Measurements from ENCODE around the gene BICC1. TPM values are rescaled to one million over a fixed set of nuclear protein-coding genes. Genes with fewer than 3 reads are reported as not detected.

BICC1 gene
- total RNA-seq, 1 experiment from 2014 or later: not detected

GRCh38 chr10:58753425-58753824 lies 240.8 kb downstream of the BICC1 start:
- no peak overlapping the region for H3K9ac ChIP-seq (ENCODE audit: low read length)
- intact Hi-C loops (cut with micrococcal nuclease): no loop called here
- no peak for TF ChIP-seq RAD21 (IDR thresholded peaks at IDR 0.05; ENCODE audit: low read depth)
- no peak for TF ChIP-seq ELF1 (IDR thresholded peaks at IDR 0.05; ENCODE audit: borderline replicate concordance, low read depth)
- no peak for TF ChIP-seq EGR1 (IDR thresholded peaks at IDR 0.05; ENCODE audit: low read depth)
- no peak for TF ChIP-seq ZNF274 (IDR thresholded peaks at IDR 0.05; ENCODE audit: low read depth, low read length)
- no peak for TF ChIP-seq CBX3 (IDR thresholded peaks at IDR 0.05; ENCODE audit: low read depth)
- TF ChIP-seq, protein P1, sequence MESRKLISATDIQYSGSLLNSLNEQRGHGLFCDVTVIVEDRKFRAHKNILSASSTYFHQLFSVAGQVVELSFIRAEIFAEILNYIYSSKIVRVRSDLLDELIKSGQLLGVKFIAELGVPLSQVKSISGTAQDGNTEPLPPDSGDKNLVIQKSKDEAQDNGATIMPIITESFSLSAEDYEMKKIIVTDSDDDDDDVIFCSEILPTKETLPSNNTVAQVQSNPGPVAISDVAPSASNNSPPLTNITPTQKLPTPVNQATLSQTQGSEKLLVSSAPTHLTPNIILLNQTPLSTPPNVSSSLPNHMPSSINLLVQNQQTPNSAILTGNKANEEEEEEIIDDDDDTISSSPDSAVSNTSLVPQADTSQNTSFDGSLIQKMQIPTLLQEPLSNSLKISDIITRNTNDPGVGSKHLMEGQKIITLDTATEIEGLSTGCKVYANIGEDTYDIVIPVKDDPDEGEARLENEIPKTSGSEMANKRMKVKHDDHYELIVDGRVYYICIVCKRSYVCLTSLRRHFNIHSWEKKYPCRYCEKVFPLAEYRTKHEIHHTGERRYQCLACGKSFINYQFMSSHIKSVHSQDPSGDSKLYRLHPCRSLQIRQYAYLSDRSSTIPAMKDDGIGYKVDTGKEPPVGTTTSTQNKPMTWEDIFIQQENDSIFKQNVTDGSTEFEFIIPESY (IDR thresholded peaks at IDR 0.05; ENCODE audit: extremely low read depth, insufficient replicate concordance, low read length): no peak
- TF ChIP-seq, protein P2, sequence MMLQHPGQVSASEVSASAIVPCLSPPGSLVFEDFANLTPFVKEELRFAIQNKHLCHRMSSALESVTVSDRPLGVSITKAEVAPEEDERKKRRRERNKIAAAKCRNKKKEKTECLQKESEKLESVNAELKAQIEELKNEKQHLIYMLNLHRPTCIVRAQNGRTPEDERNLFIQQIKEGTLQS (IDR thresholded peaks at IDR 0.05): no peak
- TF ChIP-seq YY1 (IDR thresholded peaks at IDR 0.05; ENCODE audit: extremely low read depth, insufficient replicate concordance, low read depth, low read length): no peak
- TF ChIP-seq EZH2phosphoT487 (IDR thresholded peaks at IDR 0.05; ENCODE audit: borderline replicate concordance): no peak
- TF ChIP-seq SP1 (IDR thresholded peaks at IDR 0.05; ENCODE audit: low read depth): no peak
- no peak for TF ChIP-seq JUND (IDR thresholded peaks at IDR 0.05)
- TF ChIP-seq FOSL1 (IDR thresholded peaks at IDR 0.05; ENCODE audit: low read depth): no peak
- no peak for TF ChIP-seq POLR2AphosphoS5 (IDR thresholded peaks at IDR 0.05; ENCODE audit: low read depth, low read length)
- TF ChIP-seq MAX (IDR thresholded peaks at IDR 0.05): no peak
- TF ChIP-seq EZH2 (IDR thresholded peaks at IDR 0.05): no peak
- H3K79me2 ChIP-seq (ENCODE audit: insufficient read depth, low read length): no peaks in the 10 kb centered on the region
- ChIA-PET CTCF (no interaction called here), RAD21 (ENCODE audit: low non-redundant PET in 1 of 2, low total read pairs in 2 of 2, uncharacterized antibody in 2 of 2, unreplicated experiment in 2 of 2) (no interaction called here), POLR2A (no interaction called here)
- no peak for DNase-seq (ENCODE audit: low read depth, low spot score)
- H3K27me3 ChIP-seq (ENCODE audit: insufficient read depth, low read length): peaks cover 45% of the 10 kb centered on the region
- H3K27ac ChIP-seq (ENCODE audit: low read depth, low read length): no peak overlapping the region
- no TSS peak for BruUV-seq (replicated peaks)
- no peaks in the 10 kb centered on the region for H3K9me2 ChIP-seq (ENCODE audit: insufficient read depth)
- H3K9me3 ChIP-seq (ENCODE audit: control insufficient read depth in 1 of 2, insufficient read depth in 1 of 2, low read depth in 1 of 2, low read length in 2 of 2): no peaks in the 10 kb centered on the region
- H2AFZ ChIP-seq (ENCODE audit: low read depth, low read length, poor library complexity, severe bottlenecking): no peak overlapping the region
- H3K4me1 ChIP-seq (ENCODE audit: control insufficient read depth in 1 of 2, insufficient read depth in 2 of 2, low read length in 2 of 2): no peaks in the 10 kb centered on the region
- no peak for ATAC-seq
- no peaks in the 10 kb centered on the region for H4K20me1 ChIP-seq (ENCODE audit: insufficient read depth)
- H3K36me3 ChIP-seq (ENCODE audit: control insufficient read depth in 1 of 2, insufficient read depth in 2 of 2, low read length in 2 of 2): no peaks in the 10 kb centered on the region
- H3K4me2 ChIP-seq (ENCODE audit: low read length): no peak overlapping the region
- no peak overlapping the region for H3K4me3 ChIP-seq (replicated peaks in 1 of 2; ENCODE audit: low read depth in 1 of 2, low read length in 2 of 2)
